Activated CD8-positive, alpha-beta memory T cell treated with anti-CD3 and anti-CD28 coated beads for 48 hours (primary cell): ENCODE results near the gene SURF2.

ENCODE experiments used
- DNase-seq, 3 experiments: peaks; one replicate each; pipeline ENCODE4 v3.0.0-alpha.2; 2020; ENCODE audit warnings: low read depth in 2 of 3, low spot score in 2 of 3

SURF2 gene

DNA sequence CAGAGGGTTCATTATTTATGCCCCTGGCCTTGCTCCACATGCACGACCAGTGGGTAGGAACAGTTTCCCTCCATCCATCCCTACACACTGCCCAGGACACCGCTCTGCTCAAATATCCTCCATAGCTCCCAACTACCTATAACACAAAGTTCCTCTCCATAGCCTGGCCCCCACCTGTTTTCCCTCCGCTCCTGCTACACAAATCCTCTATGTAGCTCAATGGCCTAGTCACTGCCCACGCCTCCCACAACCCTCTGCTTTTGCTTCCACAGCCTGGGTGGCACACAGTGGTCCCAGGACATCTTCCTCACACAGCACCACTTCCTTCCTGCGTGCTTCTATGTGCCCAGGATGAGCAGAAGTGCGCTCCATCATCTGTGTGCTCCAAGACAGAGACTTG, 41.0 kb downstream of the SURF2 start:
- no peak for DNase-seq

GRCh38 chr9:133397895-133398294, 41.5 kb downstream of the SURF2 start:
- no peak for DNase-seq

GRCh38 chr9:133400292-133400691, 43.9 kb downstream of the SURF2 start:
- DNase-seq: no peak

GRCh38 chr9:133401588-133401987, 45.2 kb downstream of the SURF2 start:
- no peak for DNase-seq

DNA sequence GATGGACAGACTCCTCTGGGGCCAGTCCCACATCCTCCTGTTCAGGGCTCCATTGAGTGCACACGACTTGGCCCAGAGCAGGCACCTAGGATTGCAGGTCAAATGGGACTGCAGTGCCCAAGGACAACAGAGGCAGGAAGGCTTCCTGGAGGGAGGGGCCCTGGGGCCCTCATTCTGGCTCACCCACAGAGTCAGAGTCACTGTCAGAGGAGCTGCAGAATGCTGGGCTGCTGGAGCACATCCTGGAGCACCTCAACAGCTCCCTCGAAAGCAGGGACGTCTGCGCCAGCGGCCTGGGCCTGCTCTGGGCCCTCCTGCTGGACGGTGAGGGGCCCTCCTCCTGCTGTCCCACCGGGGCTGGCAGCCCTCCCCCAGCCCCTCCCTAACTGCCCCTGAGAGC, 46.3 kb downstream of the SURF2 start:
- no peak for DNase-seq

DNA sequence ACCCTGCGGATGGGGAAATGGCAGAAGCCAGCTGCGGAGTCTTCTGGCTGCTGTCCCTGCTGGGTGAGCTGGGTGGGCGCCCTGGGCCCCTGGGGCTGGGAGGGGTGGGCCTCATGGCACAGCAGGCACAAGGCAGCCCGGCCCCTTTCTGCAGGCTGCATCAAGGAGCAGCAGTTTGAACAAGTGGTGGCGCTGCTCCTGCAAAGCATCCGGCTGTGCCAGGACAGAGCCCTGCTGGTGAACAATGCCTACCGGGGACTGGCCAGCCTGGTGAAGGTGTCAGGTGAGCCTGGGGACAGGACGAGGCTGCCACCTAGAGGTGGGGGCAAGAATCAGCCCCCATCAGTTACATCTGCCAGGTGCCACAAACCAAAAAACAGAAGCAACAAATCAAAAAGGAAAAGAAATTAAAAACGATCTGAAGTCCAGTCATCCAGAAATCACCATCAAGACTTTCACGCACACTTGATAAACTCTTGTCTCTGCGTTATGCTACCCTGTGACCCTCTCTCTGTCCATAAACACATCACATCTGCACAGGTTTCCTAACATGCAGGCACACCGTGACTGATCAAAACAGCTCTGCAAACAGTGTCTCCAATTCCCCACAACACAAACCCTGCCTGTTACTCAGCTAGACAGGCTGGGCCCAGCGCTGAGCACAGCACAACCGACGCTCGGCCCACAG, 47.6 kb downstream of the SURF2 start:
- peak in 1 of 3 experiments; percentile 32 for DNase-seq

DNA sequence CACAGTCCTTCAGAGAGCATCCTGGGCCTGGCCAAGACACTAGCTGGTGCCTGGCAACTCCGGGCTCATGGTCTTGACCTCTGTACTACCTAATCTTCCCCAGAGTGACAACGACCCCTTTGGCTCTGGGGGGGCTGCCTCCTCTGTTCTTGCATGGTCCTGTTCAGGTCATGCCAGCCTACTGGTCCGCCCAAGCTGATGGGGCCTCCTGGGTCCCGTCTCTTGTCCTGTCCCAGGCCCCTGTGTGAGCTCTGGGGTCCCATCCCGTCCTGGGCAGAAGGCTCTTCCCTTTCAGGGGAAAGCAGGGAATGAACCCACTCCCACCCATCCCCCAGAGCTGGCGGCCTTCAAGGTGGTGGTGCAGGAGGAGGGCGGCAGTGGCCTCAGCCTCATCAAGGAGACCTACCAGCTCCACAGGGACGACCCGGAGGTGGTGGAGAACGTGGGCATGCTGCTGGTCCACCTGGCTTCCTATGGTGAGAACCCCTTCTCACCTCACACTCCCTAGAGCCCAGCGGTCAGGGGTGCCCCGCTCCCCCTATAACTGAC, 48.2 kb downstream of the SURF2 start:
- DNase-seq: no peak

DNA sequence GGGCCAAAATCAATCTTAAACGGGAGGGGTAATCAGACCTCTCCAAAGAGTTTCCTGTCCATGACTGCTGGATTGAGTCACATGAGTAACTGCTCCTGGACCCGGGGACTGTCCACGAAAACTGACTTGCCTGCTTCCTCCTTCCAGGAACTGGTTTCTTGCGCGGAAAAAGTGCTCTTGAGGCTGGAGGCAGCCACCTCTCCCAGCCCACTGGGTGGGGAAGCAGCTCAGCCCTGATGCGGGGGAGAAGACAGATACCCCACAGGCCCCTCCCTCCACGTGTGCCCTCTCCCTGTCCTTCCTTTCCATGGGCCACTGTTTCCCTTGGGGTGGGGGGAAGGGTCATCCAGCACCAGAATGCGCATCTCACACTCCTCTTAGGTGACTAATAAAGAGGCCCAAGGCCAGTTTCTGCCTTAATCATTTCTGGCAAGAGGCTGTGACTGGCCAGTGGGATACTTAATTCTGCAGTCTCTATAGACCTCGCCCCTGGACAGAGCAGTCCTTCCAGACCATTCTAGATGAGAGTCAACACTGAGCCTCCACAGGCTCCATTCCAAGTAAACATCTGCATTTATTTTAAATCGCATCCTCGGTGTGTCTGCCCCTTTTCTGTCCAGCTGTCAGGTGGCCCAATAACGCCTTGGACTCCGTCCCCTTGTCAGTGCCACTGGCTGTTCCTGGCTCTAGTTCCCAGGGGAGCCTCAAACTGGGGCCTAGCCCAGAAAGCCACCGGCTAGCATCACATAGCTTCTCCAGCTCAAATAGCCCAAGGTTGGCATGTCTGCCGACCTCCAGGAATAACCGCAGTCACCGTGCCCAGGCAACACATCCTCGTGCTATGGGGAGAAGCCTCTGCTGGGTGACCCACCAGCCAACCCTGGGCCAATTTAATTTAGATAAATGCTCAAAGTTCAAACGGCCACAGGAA, 49.4 kb downstream of the SURF2 start:
- no peak for DNase-seq

DNA sequence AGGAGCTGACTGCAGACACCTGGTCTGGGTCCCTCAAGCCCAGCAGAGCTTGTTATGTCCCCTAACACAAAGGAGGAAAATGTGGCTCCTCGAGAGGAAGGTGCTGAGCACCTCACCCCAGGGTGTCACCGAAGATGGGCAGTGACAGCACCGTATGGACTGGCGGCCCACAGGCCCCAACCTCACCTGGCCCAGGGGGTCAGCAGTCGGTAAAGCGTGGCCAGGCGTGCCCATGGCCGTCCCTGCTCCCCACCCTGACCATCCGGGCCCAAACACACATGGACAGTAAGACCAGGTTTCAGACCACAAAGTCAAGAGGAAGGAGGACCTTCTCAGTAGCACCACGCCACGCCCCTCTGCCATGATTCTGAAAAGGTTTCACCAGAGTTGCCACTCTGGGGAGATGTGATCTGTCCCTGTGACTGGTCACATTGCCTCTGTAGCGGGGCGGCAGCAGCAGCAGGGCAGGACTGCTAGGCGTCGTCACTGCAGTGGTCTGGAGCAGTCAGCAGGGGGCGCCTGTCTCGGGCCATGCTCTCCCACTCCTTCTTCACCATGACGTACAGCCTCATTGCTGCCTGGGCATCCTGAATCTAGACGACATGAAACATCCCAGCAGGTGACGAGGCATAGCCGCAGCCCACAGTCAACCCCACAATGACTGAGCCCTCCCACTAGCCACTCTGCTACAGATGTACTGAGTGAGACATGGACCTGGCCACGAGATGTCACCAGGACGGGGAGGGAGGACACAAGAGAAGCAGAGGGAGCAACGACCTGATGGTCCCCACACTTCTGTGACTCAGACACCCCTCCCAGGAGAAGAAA, 50.3 kb downstream of the SURF2 start:
- peak; percentile 62 to 74 (median 74) for DNase-seq

- no peak for DNase-seq
Observed at GRCh38 chr9:133408042-133408441, 51.7 kb downstream of the SURF2 start.
